ENCODE measurements around the gene GALNT2. TPM values are rescaled to one million over a fixed set of nuclear protein-coding genes. Genes with fewer than 3 reads are reported as not detected.

GALNT2 gene
- total RNA-seq, 4 donors from 2014 or later = 47.9 to 78.6 (median 60.0) TPM

GRCh38 chr1:230228236-230228897, 161.3 kb downstream of the GALNT2 start:
- Histone ChIP-seq H3K4me1 (peaks cover 0 to 37% (median 20%) of the 10 kb centered on the region in 4 donors), H3K4me3 (no peak overlapping the region), H3K27ac (no peak overlapping the region), H3K36me3 (no peaks in the 10 kb centered on the region), H3K9me3 (no peaks in the 10 kb centered on the region), H3K27me3 (no peaks in the 10 kb centered on the region)
- 93 to 96% methylated on average over 9 of the region's 9 CpGs for WGBS, 2 donors
- no peak for DNase-seq (ENCODE audit: low spot score in 2 of 2)
- TF ChIP-seq EP300 (IDR thresholded peaks at IDR 0.05) = no peak
- no peak for TF ChIP-seq POLR2A (IDR thresholded peaks at IDR 0.05)
- no peak for TF ChIP-seq CTCF (IDR thresholded peaks at IDR 0.05)

- H3K9me3 ChIP-seq = no peaks in the 10 kb centered on the region
- H3K36me3 ChIP-seq = no peaks in the 10 kb centered on the region
- no peaks in the 10 kb centered on the region for H3K27me3 ChIP-seq
- H3K4me3 ChIP-seq = no peak overlapping the region
- H3K27ac ChIP-seq = peak overlapping the region in 1 of 4 donors; percentile 21
- WGBS, 2 donors = 66 to 70% methylated on average over 7 of the region's 7 CpGs
- peaks cover 0 to 30% (median 20%) of the 10 kb centered on the region in 4 donors for H3K4me1 ChIP-seq
- TF ChIP-seq EP300 (IDR thresholded peaks at IDR 0.05) (no peak), CTCF (IDR thresholded peaks at IDR 0.05) (no peak), POLR2A (IDR thresholded peaks at IDR 0.05) (no peak)
- no peak for DNase-seq (ENCODE audit: low spot score in 2 of 2)
These were observed 163.2 kb downstream of the GALNT2 start for GRCh38 chr1:230230273-230230672.

- peak overlapping the region in 2 of 4 donors; percentile 21 to 36 for H3K27ac ChIP-seq
- no peak overlapping the region for H3K4me3 ChIP-seq
- 67 to 74% methylated on average over 8 of the region's 8 CpGs for WGBS, 2 donors
- no peak for TF ChIP-seq CTCF (IDR thresholded peaks at IDR 0.05)
- no peak for TF ChIP-seq EP300 (IDR thresholded peaks at IDR 0.05)
- no peak for TF ChIP-seq POLR2A (IDR thresholded peaks at IDR 0.05)
- peaks cover 0 to 30% (median 20%) of the 10 kb centered on the region in 4 donors for H3K4me1 ChIP-seq
- no peak for DNase-seq (ENCODE audit: low spot score in 2 of 2)
- H3K9me3 ChIP-seq = no peaks in the 10 kb centered on the region
- no peaks in the 10 kb centered on the region for H3K27me3 ChIP-seq
- H3K36me3 ChIP-seq = peaks cover 0 to 4% (median 0%) of the 10 kb centered on the region in 3 donors
These were observed 164.1 kb downstream of the GALNT2 start for GRCh38 chr1:230230948-230231773.

- no peaks in the 10 kb centered on the region for H3K27me3 ChIP-seq
- 19 to 42% methylated on average over 7 of the region's 7 CpGs for WGBS, 2 donors
- no peak overlapping the region for H3K4me3 ChIP-seq
- H3K9me3 ChIP-seq = no peaks in the 10 kb centered on the region
- TF ChIP-seq CTCF (IDR thresholded peaks at IDR 0.05) = no peak
- TF ChIP-seq EP300 (IDR thresholded peaks at IDR 0.05) = no peak
- no peak for TF ChIP-seq POLR2A (IDR thresholded peaks at IDR 0.05)
- peaks cover 0 to 10% (median 0%) of the 10 kb centered on the region in 3 donors for H3K36me3 ChIP-seq
- DNase-seq (ENCODE audit: low spot score in 2 of 2) = peak; percentile 29 to 61
- peak overlapping the region in 2 of 4 donors; percentile 36 to 51 for H3K27ac ChIP-seq
- H3K4me1 ChIP-seq = peaks cover 0 to 30% (median 20%) of the 10 kb centered on the region in 4 donors
These were observed 164.7 kb downstream of the GALNT2 start for GRCh38 chr1:230231774-230232145.

- Histone ChIP-seq H3K4me1 (peaks cover 0 to 30% (median 20%) of the 10 kb centered on the region in 4 donors), H3K9me3 (no peaks in the 10 kb centered on the region), H3K36me3 (peaks cover 0 to 14% (median 0%) of the 10 kb centered on the region in 3 donors), H3K27ac (peak overlapping the region in 2 of 4 donors; percentile 36 to 51), H3K27me3 (no peaks in the 10 kb centered on the region), H3K4me3 (no peak overlapping the region)
- 57 to 59% methylated on average over 10 of the region's 10 CpGs for WGBS, 2 donors
- no peak for TF ChIP-seq EP300 (IDR thresholded peaks at IDR 0.05)
- TF ChIP-seq POLR2A (IDR thresholded peaks at IDR 0.05) = no peak
- no peak for TF ChIP-seq CTCF (IDR thresholded peaks at IDR 0.05)
- DNase-seq (ENCODE audit: low spot score in 2 of 2) = no peak
These were observed 165.3 kb downstream of the GALNT2 start for GRCh38 chr1:230232371-230232771.

Data from tibial nerve (tissue), 4 donors.